Vagina (tissue), 2 donors: ENCODE results near the gene CBFA2T3.

Experiments
- POLR2A ChIP-seq, 2 donors: fragments of 450-650 bp; IDR thresholded peaks; one replicate each; pipeline ENCODE4 v1.6.1; 2017; ENCODE audit warnings: antibody characterized with exemption in 2 of 2, mild to moderate bottlenecking in 2 of 2, moderate library complexity in 2 of 2
- POLR2AphosphoS5 ChIP-seq, 2 donors: sonication (generic); formaldehyde crosslinking; IDR thresholded peaks; one replicate each; pipeline ENCODE4 v1.9.0; 2017; ENCODE audit warnings: antibody characterized with exemption in 2 of 2, mild to moderate bottlenecking in 2 of 2, low read depth in 1 of 2; ENCODE audit not compliant: insufficient read depth in 1 of 2
- TF ChIP-seq, protein P1 (sequence below), 3 experiments: fragments of 450-650 bp in 2 of 3; fragments of 200-600 bp in 1 of 3; sonication (generic) in 1 of 3; IDR thresholded peaks; one replicate each; pipeline ENCODE4 v1.5.1; 2017 to 2019; ENCODE audit warnings: antibody characterized with exemption in 3 of 3, mild to moderate bottlenecking in 2 of 3, moderate library complexity in 2 of 3

DNA sequence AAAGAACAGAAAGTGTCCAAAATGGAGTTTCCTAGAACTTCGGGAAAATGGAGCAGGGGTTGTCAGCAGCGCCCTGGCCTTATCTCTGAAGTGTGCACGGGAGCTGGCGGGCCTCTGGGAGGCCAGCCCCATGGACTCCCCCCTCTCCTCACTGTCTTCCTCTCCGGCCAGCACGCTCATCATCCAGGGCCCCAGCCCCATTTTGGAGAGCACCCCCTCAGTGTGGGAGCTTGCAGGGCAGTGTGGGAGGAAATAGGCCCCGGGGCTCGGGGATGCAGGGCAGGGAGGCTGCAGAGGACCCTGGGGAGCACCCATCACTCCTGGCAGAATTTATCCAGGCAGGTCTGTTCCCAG, 105.7 kb downstream of the CBFA2T3 start:
- TF ChIP-seq POLR2A (IDR thresholded peaks at IDR 0.05), result no peak
- TF ChIP-seq, protein P1, sequence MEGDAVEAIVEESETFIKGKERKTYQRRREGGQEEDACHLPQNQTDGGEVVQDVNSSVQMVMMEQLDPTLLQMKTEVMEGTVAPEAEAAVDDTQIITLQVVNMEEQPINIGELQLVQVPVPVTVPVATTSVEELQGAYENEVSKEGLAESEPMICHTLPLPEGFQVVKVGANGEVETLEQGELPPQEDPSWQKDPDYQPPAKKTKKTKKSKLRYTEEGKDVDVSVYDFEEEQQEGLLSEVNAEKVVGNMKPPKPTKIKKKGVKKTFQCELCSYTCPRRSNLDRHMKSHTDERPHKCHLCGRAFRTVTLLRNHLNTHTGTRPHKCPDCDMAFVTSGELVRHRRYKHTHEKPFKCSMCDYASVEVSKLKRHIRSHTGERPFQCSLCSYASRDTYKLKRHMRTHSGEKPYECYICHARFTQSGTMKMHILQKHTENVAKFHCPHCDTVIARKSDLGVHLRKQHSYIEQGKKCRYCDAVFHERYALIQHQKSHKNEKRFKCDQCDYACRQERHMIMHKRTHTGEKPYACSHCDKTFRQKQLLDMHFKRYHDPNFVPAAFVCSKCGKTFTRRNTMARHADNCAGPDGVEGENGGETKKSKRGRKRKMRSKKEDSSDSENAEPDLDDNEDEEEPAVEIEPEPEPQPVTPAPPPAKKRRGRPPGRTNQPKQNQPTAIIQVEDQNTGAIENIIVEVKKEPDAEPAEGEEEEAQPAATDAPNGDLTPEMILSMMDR (IDR thresholded peaks at IDR 0.05), result no peak
- TF ChIP-seq POLR2AphosphoS5 (IDR thresholded peaks at IDR 0.05; ENCODE audit: insufficient read depth in 1 of 2, low read depth in 1 of 2), result no peak
